ENCODE data around the gene CYB5RL. TPM values are rescaled to one million over a fixed set of nuclear protein-coding genes. Genes with fewer than 3 reads are reported as not detected.

The CYB5RL gene
- total RNA-seq, 2 experiments from 2014 or later: 2.0 to 2.1 TPM

- Histone ChIP-seq H3K27ac (ENCODE audit: low read depth in 1 of 2, low read length in 2 of 2) (no peak overlapping the region), H3K4me3 (ENCODE audit: low read length) (no peak overlapping the region), H3K27me3 (ENCODE audit: control insufficient read depth in 1 of 2, insufficient read depth in 2 of 2, low read length in 2 of 2) (no peaks in the 10 kb centered on the region), H3K9me3 (ENCODE audit: control insufficient read depth in 1 of 2, insufficient read depth in 1 of 2, low read length in 2 of 2) (no peaks in the 10 kb centered on the region), H3K36me3 (ENCODE audit: insufficient read depth, low read length) (peaks cover 8% of the 10 kb centered on the region), H3K4me1 (ENCODE audit: insufficient read depth, low read length) (peaks cover 7% of the 10 kb centered on the region)
- ChIA-PET CTCF (no interaction called here), POLR2A (no interaction called here)
- ATAC-seq (ENCODE audit: poor library complexity) (no peak), DNase-seq (no peak)
- intact Hi-C loops (cut with DNase I, micrococcal nuclease): loop anchor here in 1 of 2 experiments (2.0 kb wide), 1 partner anchor 17 kb away; no protein-coding TSS in a partner anchor
- TF ChIP-seq CTCF (IDR thresholded peaks at IDR 0.05): no peak
- Mint-ChIP-seq H3K36me3 (ENCODE audit: low read depth) (peaks cover 10% of the 10 kb centered on the region), H3K4me3 (no peak overlapping the region), H3K27ac (no peak overlapping the region), H3K4me1 (ENCODE audit: low read depth) (peaks cover 13% of the 10 kb centered on the region), H3K9me3 (no peaks in the 10 kb centered on the region), H3K27me3 (no peaks in the 10 kb centered on the region)
Observed at GRCh38 chr1:54174106-54174505, 25.7 kb downstream of the CYB5RL start.

- no peaks in the 10 kb centered on the region for H3K9me3 ChIP-seq (ENCODE audit: control insufficient read depth in 1 of 2, insufficient read depth in 1 of 2, low read length in 2 of 2)
- Mint-ChIP-seq H3K9me3 (no peaks in the 10 kb centered on the region), H3K27ac (no peak overlapping the region), H3K4me3 (no peak overlapping the region), H3K36me3 (ENCODE audit: low read depth) (peaks cover 10% of the 10 kb centered on the region), H3K4me1 (ENCODE audit: low read depth) (peaks cover 13% of the 10 kb centered on the region), H3K27me3 (no peaks in the 10 kb centered on the region)
- no peaks in the 10 kb centered on the region for H3K27me3 ChIP-seq (ENCODE audit: control insufficient read depth in 1 of 2, insufficient read depth in 2 of 2, low read length in 2 of 2)
- H3K36me3 ChIP-seq (ENCODE audit: insufficient read depth, low read length): peaks cover 6% of the 10 kb centered on the region
- peaks cover 7% of the 10 kb centered on the region for H3K4me1 ChIP-seq (ENCODE audit: insufficient read depth, low read length)
- no peak overlapping the region for H3K4me3 ChIP-seq (ENCODE audit: low read length)
- intact Hi-C loops (cut with DNase I, micrococcal nuclease): loop anchor here in 1 of 2 experiments (2.0 kb wide), 1 partner anchor 17 kb away; no protein-coding TSS in a partner anchor
- no peak for TF ChIP-seq CTCF (IDR thresholded peaks at IDR 0.05)
- no peak for DNase-seq
- ChIA-PET POLR2A (no interaction called here), CTCF (no interaction called here)
- ATAC-seq (ENCODE audit: poor library complexity): no peak
- no peak overlapping the region for H3K27ac ChIP-seq (ENCODE audit: low read depth in 1 of 2, low read length in 2 of 2)
Observed at GRCh38 chr1:54173681-54174080, 26.1 kb downstream of the CYB5RL start.

- ChIA-PET POLR2A (no interaction called here), CTCF (no interaction called here)
- peaks cover 4% of the 10 kb centered on the region for H3K36me3 Mint-ChIP-seq (ENCODE audit: low read depth)
- Histone ChIP-seq H3K27me3 (ENCODE audit: control insufficient read depth in 1 of 2, insufficient read depth in 2 of 2, low read length in 2 of 2) (no peaks in the 10 kb centered on the region), H3K4me3 (ENCODE audit: low read length) (no peak overlapping the region), H3K27ac (ENCODE audit: low read depth in 1 of 2, low read length in 2 of 2) (no peak overlapping the region), H3K4me1 (ENCODE audit: insufficient read depth, low read length) (peaks cover 7% of the 10 kb centered on the region), H3K9me3 (ENCODE audit: control insufficient read depth in 1 of 2, insufficient read depth in 1 of 2, low read length in 2 of 2) (no peaks in the 10 kb centered on the region), H3K36me3 (ENCODE audit: insufficient read depth, low read length) (peaks cover 4% of the 10 kb centered on the region)
- no peak for DNase-seq
- no peaks in the 10 kb centered on the region for H3K27me3 Mint-ChIP-seq
- TF ChIP-seq CTCF (IDR thresholded peaks at IDR 0.05): no peak
- H3K27ac Mint-ChIP-seq: no peak overlapping the region
- H3K9me3 Mint-ChIP-seq: no peaks in the 10 kb centered on the region
- no peak for ATAC-seq (ENCODE audit: poor library complexity)
- peaks cover 13% of the 10 kb centered on the region for H3K4me1 Mint-ChIP-seq (ENCODE audit: low read depth)
- intact Hi-C loops (cut with DNase I, micrococcal nuclease): no loop called here
- H3K4me3 Mint-ChIP-seq: no peak overlapping the region
Observed at GRCh38 chr1:54172614-54173599, 26.9 kb downstream of the CYB5RL start.
